Hepatocyte (in vitro differentiated cells): ENCODE measurements around the gene SLC16A2. TPM values are rescaled to one million over a fixed set of nuclear protein-coding genes. Genes with fewer than 3 reads are reported as not detected.

Experiments used
- DNase-seq: peaks from one replicate; pipeline ENCODE4 v3.0.0-alpha.2; 2016; ENCODE audit warnings: low spot score
- H2AFZ ChIP-seq: fragments of 200-600 bp; sonication (generic); 2 replicates; pipeline ENCODE4 v1.6.0; 2016; ENCODE audit warnings: antibody characterized with exemption, mild to moderate bottlenecking
- H3K27ac ChIP-seq: fragments of 200-600 bp; sonication (generic); 2 replicates; pipeline ENCODE4 v1.5.1; 2016; ENCODE audit warnings: mild to moderate bottlenecking
- H3K27me3 ChIP-seq: fragments of 200-600 bp; sonication (generic); 2 replicates; pipeline ENCODE4 v1.6.1; 2016
- H3K36me3 ChIP-seq: fragments of 200-600 bp; sonication (generic); replicated peaks from 2 replicates; pipeline ENCODE4 v1.5.1; 2016; ENCODE audit warnings: low read depth; ENCODE audit not compliant: insufficient read depth
- H3K4me1 ChIP-seq: fragments of 200-600 bp; sonication (generic); 2 replicates; pipeline ENCODE4 v1.5.1; 2016; ENCODE audit warnings: mild to moderate bottlenecking, moderate library complexity; ENCODE audit not compliant: insufficient read depth
- H3K4me2 ChIP-seq: fragments of 200-600 bp; sonication (generic); 2 replicates; pipeline ENCODE4 v1.6.0; 2016
- H3K4me3 ChIP-seq: fragments of 200-600 bp; sonication (generic); 2 replicates; pipeline ENCODE4 v1.5.1; 2016; ENCODE audit warnings: mild to moderate bottlenecking
- H3K79me2 ChIP-seq: fragments of 200-600 bp; sonication (generic); 2 replicates; pipeline ENCODE4 v1.6.0; 2017; ENCODE audit warnings: mild to moderate bottlenecking
- H3K9me2 ChIP-seq: fragments of 200-600 bp; sonication (generic); replicated peaks from 2 replicates; pipeline ENCODE4 v1.6.0; 2017; ENCODE audit warnings: mild to moderate bottlenecking; ENCODE audit not compliant: insufficient read depth
- H3K9me3 ChIP-seq: fragments of 200-600 bp; sonication (generic); 2 replicates; pipeline ENCODE4 v1.5.1; 2016; ENCODE audit warnings: low read depth, mild to moderate bottlenecking
- H4K20me1 ChIP-seq: fragments of 200-600 bp; sonication (generic); 2 replicates; pipeline ENCODE4 v1.6.0; 2016; ENCODE audit warnings: mild to moderate bottlenecking; ENCODE audit not compliant: insufficient read depth, poor library complexity, severe bottlenecking
- EZH2 ChIP-seq: fragments of 200-600 bp; sonication (generic); IDR thresholded peaks from 2 replicates; pipeline ENCODE4 v1.6.1; 2016; ENCODE audit warnings: antibody characterized with exemption, mild to moderate bottlenecking, borderline replicate concordance
- EZH2phosphoT487 ChIP-seq: fragments of 200-600 bp; sonication (generic); IDR thresholded peaks from one replicate; pipeline ENCODE4 v1.6.1; 2018; ENCODE audit warnings: antibody characterized with exemption, mild to moderate bottlenecking, low read depth, moderate library complexity; ENCODE audit not compliant: unreplicated experiment, severe bottlenecking
- WGBS: methylation state at CpG from one replicate; pipeline ENCODE4 v1.1.6; 2016; ENCODE audit warnings: low lambda C conversion rate; ENCODE audit errors: missing lambda C conversion rate; 5-methylcytosine and 5-hydroxymethylcytosine counted together
- polyA plus RNA-seq: library from polyadenylated mRNA; unstranded; fragments of >200 nt; fragmentation: Nextera tagmentation; extraction: Ambion mirVana; gene quantifications from 2 replicates; pipeline ENCODE4 v1.2.1, GENCODE V29; 2016
- total RNA-seq: library from RNA; depleted of rRNA; stranded (reverse); fragments of >200 nt; gene quantifications from 2 replicates; pipeline ENCODE4 v1.2.3, GENCODE V29; 2014
- TF ChIP-seq, protein P1 (sequence below): fragments of 200-600 bp; sonication (generic); IDR thresholded peaks from 2 replicates; pipeline ENCODE4 v1.5.1; 2016; ENCODE audit warnings: antibody characterized with exemption, mild to moderate bottlenecking; ENCODE audit not compliant: poor library complexity

The SLC16A2 gene
- total and polyA plus RNA-seq, 2 experiments from 2014 or later: 7.7 to 11.2 TPM

DNA sequence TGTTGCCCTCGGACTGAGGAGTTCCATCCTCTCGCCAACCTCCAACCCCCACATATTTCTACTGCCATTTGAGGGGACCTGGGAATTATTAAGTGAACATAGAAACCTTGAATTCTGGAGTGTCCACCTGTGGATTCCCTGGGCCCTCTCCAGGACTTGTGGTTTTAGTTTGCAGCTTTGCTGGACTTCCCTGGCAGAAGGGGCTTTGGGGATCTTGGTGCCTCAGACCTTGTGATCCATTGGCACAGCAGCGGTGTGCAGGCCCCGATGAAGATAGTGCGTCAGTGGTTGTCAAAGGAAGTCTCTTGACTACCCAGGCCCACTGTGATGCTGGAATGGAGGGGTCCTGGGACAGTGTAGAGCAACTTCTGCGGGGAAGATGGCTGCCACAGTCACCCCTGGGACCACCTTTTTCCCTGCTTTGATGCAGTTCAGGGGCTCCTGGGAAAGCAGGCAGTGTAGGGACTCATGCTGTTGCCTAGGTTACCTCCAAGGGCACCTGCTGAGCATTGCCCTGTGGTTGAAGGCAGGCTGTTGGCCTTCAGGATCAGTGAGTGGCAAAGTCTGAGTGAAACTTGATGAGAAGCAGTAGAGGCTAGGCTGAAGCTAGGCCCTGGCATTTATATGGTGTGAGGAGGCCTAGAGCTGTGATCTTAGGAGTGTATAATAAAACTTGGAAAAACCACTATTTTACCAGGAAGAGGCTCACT is 2.2 kb downstream of the SLC16A2 start:
- no peaks in the 10 kb centered on the region for H4K20me1 ChIP-seq
- no peaks in the 10 kb centered on the region for H3K9me3 ChIP-seq
- no peaks in the 10 kb centered on the region for H3K9me2 ChIP-seq
- H3K27ac ChIP-seq: peak overlapping the region; percentile 85
- H3K4me3 ChIP-seq: no peak overlapping the region
- no peak for TF ChIP-seq EZH2
- TF ChIP-seq, protein P1, sequence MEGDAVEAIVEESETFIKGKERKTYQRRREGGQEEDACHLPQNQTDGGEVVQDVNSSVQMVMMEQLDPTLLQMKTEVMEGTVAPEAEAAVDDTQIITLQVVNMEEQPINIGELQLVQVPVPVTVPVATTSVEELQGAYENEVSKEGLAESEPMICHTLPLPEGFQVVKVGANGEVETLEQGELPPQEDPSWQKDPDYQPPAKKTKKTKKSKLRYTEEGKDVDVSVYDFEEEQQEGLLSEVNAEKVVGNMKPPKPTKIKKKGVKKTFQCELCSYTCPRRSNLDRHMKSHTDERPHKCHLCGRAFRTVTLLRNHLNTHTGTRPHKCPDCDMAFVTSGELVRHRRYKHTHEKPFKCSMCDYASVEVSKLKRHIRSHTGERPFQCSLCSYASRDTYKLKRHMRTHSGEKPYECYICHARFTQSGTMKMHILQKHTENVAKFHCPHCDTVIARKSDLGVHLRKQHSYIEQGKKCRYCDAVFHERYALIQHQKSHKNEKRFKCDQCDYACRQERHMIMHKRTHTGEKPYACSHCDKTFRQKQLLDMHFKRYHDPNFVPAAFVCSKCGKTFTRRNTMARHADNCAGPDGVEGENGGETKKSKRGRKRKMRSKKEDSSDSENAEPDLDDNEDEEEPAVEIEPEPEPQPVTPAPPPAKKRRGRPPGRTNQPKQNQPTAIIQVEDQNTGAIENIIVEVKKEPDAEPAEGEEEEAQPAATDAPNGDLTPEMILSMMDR: no peak
- no peak for TF ChIP-seq EZH2phosphoT487
- DNase-seq: no peak
- H3K79me2 ChIP-seq: peaks cover 7% of the 10 kb centered on the region
- H3K4me2 ChIP-seq: peak overlapping the region; percentile 95
- H3K4me1 ChIP-seq: no peaks in the 10 kb centered on the region
- 67% methylated on average over 6 of the region's 6 CpGs for WGBS
- H3K27me3 ChIP-seq: no peaks in the 10 kb centered on the region
- H3K36me3 ChIP-seq: no peaks in the 10 kb centered on the region
- peak overlapping the region; percentile 40 for H2AFZ ChIP-seq

DNA sequence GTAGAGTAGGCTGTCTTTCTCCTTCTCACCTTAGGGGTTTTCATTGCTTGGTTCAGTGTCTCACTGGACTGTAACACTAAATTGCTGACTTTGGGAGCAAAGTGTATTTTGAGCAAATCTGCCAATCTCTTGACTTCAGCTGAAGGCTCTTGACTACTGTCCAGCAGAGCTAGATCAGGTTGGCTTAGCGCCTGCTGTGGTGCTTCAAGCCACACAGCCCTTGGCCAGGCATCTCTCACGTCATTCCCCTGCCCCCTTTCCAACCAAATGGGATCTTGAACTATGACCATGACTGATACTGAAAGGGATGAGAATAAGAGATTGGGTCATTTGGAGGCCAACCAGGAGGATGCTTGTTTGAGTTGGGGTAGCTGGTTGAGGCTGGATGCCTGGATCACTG is 4.8 kb downstream of the SLC16A2 start:
- H2AFZ ChIP-seq: no peak overlapping the region
- H4K20me1 ChIP-seq: no peaks in the 10 kb centered on the region
- H3K79me2 ChIP-seq: peaks cover 7% of the 10 kb centered on the region
- whole genome bisulfite sequencing: 61% methylated on average over 2 of the region's 2 CpGs
- no peak overlapping the region for H3K4me3 ChIP-seq
- TF ChIP-seq, protein P1: no peak
- TF ChIP-seq EZH2phosphoT487 (no peak), EZH2 (no peak)
- DNase-seq: no peak
- no peaks in the 10 kb centered on the region for H3K9me3 ChIP-seq
- no peaks in the 10 kb centered on the region for H3K27me3 ChIP-seq
- no peaks in the 10 kb centered on the region for H3K4me1 ChIP-seq
- no peak overlapping the region for H3K4me2 ChIP-seq
- no peaks in the 10 kb centered on the region for H3K36me3 ChIP-seq
- no peaks in the 10 kb centered on the region for H3K9me2 ChIP-seq
- H3K27ac ChIP-seq: no peak overlapping the region

DNA sequence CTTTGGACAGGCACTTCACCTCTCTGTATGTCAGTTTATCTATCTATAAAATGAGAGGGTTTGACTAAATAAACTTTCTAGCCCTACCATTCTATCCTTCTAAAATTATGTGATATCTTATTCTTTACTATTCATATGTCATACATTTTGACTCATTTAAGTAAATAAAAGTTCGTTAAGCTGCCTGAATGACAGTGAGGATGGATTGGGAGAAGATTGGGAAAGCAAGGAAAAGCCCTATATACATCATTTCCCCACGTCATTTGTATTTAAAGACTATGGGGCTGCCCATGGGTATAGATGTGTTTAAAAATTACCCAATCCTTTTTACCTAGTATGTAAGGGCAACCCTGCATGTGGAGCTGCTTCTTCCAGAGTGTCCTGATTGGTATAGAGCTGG is 5.3 kb downstream of the SLC16A2 start:
- DNase-seq: no peak
- 51% methylated on average over 2 of the region's 2 CpGs for WGBS
- H3K9me3 ChIP-seq: no peaks in the 10 kb centered on the region
- TF ChIP-seq EZH2 (no peak), EZH2phosphoT487 (no peak)
- TF ChIP-seq, protein P1: no peak
- no peak overlapping the region for H3K4me2 ChIP-seq
- no peak overlapping the region for H3K27ac ChIP-seq
- H3K4me1 ChIP-seq: no peaks in the 10 kb centered on the region
- H3K4me3 ChIP-seq: no peak overlapping the region
- no peaks in the 10 kb centered on the region for H3K9me2 ChIP-seq
- H2AFZ ChIP-seq: no peak overlapping the region
- H3K79me2 ChIP-seq: peaks cover 7% of the 10 kb centered on the region
- no peaks in the 10 kb centered on the region for H3K36me3 ChIP-seq
- no peaks in the 10 kb centered on the region for H4K20me1 ChIP-seq
- no peaks in the 10 kb centered on the region for H3K27me3 ChIP-seq
